NCI-H2196 treated with DMSO at 0.1 percent for 48 hours (cell line): ENCODE measurements around the gene KCNK3.

Source experiments
- DNase-seq: peaks from one replicate; lab custom pipeline; 2025; ENCODE audit not compliant: unreplicated experiment; lab: John Stamatoyannopoulos, UW

The KCNK3 gene

DNA sequence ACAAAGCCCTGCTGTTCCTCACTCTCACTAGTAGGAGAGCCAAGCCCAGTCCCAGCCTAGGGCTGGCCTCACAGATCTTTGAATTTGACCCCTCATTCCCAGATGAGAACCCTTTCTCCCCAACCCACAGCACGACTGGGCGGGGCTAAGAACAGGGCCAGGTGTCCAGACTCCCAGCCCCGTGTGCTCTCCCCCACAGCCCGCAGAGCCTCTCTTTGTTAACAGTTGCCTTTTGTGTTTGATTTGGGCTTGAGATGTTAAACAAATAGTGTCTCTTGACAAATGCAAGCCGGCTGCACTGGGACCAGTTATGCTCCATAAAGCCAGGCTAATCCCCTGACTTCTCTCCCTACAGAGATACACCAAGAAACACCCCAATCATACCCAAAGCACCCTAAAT lies 4.7 kb upstream of the KCNK3 start:
- peak; percentile 90 for DNase-seq

DNA sequence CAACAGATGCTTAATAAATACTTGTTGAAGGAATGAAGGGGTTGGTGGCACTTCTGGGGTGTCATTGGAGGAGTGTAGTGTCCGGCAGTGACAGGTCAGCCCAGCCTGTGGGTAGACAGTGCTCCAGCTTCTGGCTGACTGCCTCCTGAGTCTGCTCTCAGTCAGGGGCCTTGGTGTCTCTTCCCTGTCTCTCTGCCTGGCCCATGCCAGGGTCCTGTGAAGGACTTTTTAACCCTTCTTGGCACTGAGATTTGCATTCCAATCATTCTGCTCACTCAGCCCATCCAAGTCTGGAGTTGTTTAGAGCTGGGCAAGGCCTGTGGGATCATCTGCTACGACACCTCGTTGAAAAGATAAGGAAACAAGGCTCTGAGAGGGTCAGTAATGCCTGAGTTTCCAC lies 1.4 kb upstream of the KCNK3 start:
- DNase-seq, result no peak

DNA sequence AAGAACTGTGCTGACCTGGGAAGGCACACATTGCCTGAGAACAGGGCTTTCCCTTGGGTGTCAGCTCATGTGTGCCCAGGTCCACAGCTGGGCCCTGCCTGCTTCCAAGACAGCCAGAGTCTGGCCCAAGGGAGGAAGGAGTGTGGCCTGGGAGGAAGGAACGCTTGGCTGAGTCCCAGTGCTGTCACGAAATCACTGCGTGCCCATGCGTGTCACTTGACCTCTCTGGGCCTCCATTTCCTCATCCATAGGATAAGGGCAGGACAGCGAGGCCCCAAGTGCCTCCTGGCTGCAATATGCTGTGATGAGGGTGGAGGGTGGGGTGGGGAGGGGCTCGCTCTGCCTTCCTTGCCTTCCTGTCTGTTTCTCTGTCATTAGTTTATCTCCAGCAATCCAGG lies 642 bp upstream of the KCNK3 start:
- DNase-seq, result no peak

DNA sequence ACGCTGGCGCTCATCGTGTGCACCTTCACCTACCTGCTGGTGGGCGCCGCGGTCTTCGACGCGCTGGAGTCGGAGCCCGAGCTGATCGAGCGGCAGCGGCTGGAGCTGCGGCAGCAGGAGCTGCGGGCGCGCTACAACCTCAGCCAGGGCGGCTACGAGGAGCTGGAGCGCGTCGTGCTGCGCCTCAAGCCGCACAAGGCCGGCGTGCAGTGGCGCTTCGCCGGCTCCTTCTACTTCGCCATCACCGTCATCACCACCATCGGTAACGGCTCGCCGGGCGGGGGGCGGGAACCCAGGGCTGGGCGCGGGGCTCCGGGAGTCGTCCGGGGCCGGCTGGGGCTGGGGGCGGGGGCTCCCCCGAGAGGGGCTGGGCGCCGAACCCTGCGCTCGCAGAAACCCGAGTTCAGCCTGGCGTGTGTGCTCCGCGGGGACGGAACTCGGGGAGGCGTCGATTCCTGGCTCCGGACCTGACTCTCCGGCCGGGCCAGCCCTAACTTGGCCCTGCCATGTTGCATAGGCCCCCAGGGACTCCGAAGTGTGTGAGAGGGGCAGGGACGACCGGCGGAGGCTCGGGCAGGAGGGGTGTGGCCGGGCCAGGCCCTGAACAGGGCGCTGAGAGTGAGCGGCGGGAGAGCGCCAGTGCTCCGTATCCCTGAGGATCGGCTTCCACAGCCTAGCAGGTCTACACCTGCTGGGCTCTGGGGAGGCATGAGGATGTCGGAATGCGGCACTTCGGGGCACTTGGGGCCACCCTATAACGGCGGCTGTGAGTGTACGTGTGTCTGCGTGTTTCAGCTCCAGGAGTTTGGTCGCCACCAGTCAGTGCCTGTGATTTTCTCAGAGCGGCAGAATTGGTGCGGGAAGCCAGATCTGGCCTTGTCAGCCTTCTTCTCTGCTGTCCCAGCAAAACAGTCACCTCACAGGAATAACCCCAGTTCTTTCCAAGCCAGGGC lies 651 bp downstream of the KCNK3 start:
- no peak for DNase-seq

DNA sequence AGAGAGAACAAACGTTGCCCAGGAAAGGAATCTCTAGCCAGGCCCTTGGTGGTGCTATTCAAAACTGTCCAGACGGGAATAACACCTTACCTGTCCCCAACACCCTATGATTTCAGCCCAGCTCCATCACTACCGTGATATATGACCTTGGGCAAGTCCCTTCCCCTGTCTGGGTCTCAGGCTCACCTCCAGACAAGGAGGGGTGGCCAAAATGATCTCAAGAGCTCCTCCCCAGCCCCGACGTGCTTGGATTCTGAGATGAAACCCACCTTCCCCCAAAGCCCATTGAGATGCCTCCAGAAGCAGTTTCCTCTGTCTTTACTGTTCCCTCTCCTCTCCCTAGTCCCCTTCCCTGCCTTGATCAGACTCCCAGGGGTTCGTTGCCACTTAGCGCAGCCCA lies 1.5 kb downstream of the KCNK3 start:
- DNase-seq, result no peak

DNA sequence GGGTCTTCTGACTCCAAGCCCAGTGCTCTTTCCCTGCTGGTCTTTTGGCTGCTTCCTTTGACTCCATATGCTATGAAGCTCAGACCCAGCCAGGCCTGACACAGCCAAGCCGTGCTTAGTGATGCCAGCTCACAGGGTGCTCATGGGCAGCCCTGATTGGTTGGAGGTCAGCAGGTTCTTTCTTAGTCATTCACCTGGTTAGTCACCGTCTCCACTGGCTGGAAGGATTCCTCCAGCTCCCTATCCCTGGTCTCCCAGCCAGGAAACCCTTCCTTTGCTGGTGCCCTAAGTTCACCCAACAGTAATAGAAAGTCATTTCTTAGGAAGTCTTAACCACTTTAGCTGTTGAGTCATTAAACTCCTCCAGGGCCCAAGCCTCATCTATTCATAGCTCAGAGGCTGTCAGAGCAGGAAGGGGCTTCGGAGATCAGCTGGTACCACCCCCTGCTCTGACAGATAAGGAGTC lies 3.9 kb downstream of the KCNK3 start:
- peak; percentile 6 for DNase-seq

DNA sequence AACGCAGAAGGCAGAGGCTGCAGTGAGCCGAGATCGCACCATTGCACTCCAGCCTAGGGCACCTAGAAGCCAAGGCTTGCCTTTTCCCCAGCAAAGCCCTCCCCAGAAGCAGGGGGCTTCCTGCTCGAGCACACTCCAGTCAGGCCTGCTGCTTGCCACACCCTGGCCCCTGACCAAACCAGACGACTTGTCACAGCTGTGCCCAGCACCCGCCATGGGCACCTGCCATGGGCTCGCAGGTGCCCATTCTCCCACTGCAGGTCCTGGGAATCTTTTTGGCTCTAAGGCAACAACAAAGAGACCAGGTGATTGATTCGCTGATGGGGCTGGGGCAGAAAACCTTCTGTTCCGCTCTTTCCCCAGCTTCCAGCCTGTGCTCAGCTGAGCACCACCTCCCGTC lies 4.9 kb downstream of the KCNK3 start:
- DNase-seq, result no peak

DNA sequence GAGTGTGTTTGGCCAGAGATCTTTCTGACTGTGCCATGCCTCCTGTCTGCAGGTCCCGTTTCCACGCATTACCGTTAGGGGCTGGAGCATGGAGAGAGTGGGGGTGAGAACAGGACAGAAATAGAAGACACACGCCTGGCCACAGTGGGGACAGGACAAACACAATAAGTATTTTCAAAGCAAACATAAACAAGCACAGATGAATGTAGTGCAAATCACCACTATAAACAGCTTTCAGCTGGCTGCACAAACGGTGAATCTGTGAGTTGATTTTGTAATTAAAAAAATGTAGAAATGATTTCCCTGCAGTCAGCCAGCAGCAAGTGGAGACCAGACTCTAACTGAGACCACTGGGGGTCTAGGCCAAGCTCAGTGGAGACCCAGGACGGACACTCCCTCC lies 6.8 kb downstream of the KCNK3 start:
- no peak for DNase-seq

DNA sequence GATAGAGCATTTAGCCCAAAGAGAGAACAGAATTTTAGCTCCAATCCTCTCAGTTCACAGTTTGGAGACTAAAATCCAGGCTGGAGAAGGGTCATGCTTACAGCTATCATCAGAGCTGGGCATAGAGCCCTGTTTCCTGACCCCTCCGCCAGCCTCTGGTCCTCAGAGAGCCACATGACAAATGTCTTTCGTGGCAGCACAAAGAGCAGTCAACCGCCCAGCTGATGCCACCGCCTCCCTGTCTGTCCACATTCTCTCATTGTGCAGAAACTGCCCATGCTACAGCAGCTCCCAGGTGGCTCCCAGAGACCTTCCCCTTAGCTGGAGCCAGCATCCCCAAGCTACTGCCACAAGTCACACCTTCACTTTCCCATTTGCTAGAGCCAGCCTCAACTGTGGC lies 7.6 kb downstream of the KCNK3 start:
- no peak for DNase-seq

DNA sequence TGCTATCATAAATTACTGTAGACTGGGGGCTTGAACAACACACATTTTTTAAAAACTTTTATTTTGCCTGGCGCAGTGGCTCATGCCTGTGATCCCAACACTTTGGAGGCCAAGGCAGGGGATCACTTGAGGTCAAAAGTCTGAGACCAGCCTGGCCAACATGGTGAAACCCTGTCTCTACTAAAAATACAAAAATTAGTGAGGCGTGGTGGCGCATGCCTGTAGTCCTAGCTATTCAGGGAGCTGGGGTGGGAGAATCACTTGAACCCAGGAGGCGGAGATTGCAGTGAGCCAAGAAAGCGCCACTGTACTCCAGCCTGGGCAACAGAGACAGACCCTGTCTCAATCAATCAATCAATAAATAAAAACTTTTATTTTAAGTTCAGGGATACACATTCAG lies 9.1 kb downstream of the KCNK3 start:
- no peak for DNase-seq

DNA sequence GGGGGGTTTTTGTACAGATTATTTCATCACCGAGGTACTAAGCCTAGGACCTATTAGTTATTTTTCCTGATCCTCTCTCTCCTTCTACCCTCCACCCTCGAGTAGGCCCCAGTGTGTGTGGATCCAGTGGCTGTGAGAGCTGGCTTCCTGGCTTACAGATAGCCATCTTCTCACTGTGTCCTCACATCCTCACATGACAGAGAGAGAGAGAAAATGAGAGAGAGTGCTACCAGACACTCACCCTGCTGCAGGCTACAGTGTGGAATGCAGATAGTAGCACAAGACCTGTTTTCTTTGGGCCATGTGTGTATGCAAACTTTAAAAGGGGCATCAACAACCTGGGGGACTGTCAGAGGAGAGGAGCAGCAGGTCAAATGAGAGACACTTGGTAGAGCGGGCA lies 9.5 kb downstream of the KCNK3 start:
- no peak for DNase-seq

DNA sequence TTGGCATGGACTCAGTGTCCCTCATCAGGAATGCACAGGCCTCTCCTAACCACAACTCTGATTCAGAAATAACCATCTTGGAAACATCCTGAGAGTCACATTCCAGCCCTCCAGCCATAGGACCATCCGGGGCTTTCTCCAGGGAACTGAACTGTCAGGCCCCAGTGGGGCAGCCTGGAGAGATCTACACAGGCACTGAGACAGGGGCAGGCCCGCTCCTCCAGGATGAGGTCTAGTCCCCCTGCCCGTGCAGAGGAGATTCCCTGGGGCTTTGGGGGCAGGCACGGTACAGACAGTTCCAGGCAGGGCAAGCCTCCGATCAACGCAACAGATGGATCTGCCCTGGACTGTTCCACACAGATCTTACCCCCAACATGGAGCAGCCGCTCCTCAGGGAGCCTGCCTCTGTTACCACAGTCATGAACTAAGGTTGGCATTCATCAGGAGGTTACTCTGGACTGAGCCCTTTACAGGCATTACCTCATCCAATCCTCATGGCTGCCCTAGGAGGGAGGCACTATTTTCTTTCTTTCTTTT lies 12.0 kb downstream of the KCNK3 start:
- DNase-seq, result no peak

DNA sequence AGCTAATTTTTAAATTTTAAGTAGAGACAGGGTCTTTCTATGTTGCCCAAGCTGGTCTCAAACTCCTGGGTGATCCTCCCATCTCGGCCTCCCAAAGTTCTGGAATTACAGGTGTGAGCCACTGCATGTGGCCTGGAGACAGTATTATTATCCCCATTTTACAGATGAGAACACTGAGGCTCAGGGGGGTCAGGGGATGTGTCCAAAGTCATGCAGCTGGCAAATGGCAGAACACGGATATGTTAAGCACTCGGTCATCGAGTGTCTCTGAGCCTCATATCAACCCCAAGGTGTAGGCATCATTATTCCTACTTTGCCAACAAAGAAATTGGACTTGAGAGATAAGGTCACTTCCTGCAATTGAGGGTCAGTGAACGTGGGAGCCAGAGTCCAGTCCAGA lies 12.6 kb downstream of the KCNK3 start:
- DNase-seq, result no peak

DNA sequence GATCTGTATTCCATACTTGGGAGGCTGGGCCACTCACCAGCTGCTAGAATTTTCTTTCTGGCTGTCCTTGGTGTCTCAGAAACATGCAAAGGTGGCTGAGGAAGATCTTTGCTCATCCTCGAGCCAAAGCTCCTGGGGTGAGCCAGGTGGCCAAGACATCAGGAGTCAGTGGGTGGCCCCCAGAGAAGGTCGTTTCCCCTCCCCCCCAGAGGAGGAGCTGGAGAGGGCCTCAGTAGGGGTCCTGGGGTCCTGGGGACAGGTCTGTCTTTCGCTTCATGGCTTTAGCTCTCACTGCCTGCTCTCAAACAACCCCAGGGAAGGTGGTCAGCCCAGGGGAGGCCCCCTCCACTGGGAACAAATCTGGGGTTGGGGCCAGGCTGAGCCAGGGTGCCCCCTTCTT lies 13.6 kb downstream of the KCNK3 start:
- no peak for DNase-seq

DNA sequence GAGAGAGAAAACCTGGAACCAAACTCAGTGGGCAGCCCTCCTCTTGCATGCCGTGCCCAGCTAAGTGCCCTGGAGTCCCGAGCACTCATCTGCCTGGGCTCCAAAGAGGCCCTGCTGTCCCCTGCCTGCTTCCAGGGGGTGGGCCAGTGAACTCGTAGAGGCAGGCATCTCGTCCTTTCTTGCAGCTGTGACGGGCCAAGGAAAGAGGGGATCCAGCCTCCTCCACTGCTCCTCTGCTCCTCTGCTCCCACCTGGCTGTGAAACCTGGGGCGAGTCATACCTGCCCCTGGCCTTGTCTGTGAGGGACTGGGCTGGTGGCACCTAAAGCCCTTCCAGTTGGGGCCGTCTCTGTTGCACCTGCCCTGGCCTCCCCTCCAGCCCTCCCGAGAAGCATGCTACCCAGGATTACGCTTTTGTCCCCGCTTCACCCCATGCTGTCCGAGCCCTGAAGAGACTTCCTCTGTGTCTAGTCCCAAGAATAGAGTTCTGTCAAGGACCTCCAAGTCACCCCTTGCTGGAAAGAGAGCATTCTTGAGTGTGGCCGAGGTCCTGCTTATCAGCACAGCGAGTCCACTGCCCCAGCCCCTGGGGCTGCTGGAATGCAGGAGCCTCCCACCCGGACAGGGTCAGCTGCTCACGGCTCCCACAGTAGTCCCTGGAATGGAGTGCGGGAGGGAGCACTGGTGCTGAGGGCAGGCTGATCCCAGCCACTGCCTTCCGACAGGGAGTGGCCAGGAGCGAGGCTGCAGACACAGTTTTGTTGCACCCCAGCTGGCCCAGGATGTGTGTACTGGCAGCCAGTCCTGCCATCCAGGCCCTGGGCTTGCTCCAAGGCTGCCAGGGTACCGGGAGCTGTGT lies 14.3 kb downstream of the KCNK3 start:
- no peak for DNase-seq

DNA sequence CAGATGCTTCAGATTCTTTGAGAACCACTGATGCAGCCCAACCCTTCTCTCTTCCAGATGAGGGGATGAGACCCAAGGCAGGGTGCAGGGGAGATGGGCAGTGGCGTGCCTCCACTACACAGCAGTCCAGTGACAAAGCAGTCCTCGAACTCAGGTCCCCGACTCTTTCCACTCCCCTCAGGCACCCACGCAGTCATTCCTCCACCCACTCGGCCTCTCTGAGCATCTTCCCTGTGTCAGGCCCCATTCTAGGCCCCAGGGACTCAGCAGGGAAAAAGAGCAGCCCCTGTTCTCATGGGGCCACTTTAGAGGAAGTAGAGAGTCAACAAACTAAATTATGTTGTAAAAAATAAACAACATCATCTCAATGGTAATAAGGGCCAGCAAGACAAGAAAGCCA lies 15.2 kb downstream of the KCNK3 start:
- DNase-seq, result no peak

DNA sequence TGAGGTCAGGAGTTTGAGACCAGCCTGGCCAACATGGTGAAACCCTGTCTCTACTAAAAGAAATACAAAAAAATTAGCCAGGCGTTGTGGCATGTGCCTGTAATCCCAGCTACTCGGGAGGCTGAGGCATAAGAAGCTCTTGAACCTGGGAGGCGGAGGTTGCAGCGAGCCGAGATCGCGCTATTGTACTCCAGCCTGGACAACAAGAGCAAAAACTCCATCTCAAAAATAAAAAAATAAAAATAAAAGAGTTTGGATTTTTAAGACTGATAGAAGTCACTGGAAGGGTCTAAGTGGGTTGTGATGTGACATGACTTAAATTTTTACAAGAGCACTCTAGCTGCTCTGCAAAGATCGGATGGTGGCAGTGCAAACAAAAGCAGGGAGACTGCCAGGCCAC lies 15.9 kb downstream of the KCNK3 start:
- DNase-seq, result no peak

DNA sequence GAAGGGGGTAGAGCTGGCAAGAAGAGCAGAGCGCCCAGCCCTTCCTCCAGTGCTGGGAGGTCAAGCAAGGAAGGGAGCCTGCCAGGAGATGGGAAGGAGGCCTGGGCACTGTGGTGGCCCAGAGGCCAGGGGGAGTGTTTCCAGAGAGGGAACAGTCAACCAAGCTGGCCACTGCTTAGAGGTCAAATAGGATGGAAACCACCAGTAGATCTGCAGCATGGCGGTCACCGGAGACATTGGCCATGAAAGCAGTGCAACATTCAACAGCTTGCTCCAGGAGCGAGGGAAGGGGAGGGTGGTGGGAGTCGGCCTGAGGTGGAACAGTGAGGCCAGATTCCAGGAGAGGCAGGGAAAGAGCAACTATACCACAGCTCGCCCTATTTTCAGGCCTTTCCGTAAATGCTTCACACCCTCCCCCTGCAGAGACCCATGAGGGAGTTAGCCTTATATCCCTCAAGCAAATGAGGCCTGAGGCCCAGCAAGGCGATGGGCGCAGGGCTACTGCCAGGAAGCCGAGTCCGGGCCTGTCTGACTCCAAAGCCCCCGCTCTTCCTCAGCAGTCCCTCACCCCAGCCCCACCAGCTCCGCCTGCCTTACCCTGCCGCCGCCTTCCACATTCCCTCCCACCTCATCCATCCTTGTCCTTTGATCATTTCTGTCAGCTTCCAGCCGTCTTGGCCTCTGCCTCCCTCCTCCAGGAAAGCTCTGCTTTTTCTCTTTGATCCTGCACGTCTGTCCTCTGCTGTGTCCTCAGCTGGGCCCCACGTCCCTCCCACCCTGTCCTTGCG lies 17.0 kb downstream of the KCNK3 start:
- no peak for DNase-seq

DNA sequence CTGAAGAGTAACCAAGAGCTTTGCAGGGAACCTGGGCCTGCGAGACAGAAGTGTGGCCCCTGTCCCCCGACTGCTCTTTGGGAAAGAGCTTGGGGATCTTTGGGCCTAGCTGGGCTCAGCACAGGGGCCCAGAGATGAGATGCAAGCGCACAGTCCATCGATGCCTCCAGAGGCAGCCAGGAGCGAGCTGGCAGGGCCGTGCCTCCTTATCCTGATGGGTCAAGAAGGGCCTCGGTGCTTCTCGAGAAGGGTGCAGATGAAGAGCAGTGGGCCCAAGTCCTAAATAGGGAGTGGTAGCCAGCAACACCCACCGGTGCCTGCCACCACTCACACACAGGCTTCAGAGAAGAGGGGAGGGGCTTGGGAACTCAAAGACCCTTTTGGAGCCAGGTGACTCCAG lies 17.6 kb downstream of the KCNK3 start:
- no peak for DNase-seq

DNA sequence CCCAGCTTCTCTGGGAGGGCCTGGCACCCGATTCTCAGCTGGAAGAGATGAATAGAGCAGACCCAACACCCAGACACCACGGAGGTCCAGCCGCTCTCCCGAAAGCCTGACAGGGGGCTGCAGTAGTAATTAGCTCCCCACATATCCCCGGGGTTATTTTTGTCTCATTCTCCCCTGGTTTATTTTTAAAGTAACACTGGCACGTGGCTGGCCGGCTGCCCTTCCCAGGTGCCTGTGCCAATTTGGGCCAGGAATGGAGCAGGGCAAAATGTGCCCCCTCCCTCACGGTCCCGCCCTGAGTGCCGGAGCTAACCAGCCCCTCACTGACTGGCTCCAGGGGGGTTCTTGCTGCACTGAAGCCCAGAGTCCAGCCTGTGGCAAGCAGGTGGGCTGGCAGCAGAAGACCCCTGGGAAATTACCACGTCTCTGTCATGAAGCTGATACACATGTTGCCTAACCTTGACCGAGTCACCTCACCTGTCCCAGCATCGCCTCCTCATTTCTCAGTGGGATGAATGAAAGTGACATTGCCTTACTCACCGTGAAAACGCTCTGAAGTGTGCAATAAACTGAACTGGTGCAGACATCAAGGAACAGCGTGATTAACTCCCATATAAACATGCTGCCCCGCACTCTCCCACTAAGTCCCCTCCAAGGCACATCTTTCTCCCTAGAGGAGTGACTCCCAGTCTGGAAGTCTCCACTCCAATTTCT lies 18.4 kb downstream of the KCNK3 start:
- no peak for DNase-seq
